ACC112 (cell line): ENCODE results near the gene ST6GAL1.

Experiments
- H2AFZ ChIP-seq: fragments of 200-600 bp; sonication (generic); one replicate; pipeline ENCODE4 v1.6.0; 2017; ENCODE audit warnings: antibody characterized with exemption, low read length; ENCODE audit not compliant: unreplicated experiment
- H3K27ac ChIP-seq: fragments of 200-600 bp; sonication (generic); 2 replicates; pipeline ENCODE4 v1.5.1; 2014; ENCODE audit warnings: low read depth, mild to moderate bottlenecking, antibody characterized with exemption, low read length, moderate library complexity
- H3K27me3 ChIP-seq: fragments of 200-600 bp; sonication (generic); 2 replicates; pipeline ENCODE4 v1.6.1; 2014; ENCODE audit warnings: mild to moderate bottlenecking, antibody characterized with exemption, low read length, moderate library complexity, mixed read lengths; ENCODE audit not compliant: insufficient read depth
- H3K36me3 ChIP-seq: fragments of 200-600 bp; sonication (generic); 2 replicates; pipeline ENCODE4 v1.6.1; 2016; ENCODE audit warnings: mild to moderate bottlenecking, antibody characterized with exemption, low read length, moderate library complexity, mixed read lengths; ENCODE audit not compliant: insufficient read depth
- H3K4me1 ChIP-seq: fragments of 200-600 bp; sonication (generic); one replicate; pipeline ENCODE4 v1.6.1; 2016; ENCODE audit warnings: low read length, mixed read lengths; ENCODE audit not compliant: insufficient read depth, unreplicated experiment, control insufficient read depth
- H3K4me3 ChIP-seq: fragments of 200-600 bp; sonication (generic); 2 replicates; pipeline ENCODE4 v1.5.1; 2014; ENCODE audit warnings: mild to moderate bottlenecking, low read depth, low read length
- H3K79me2 ChIP-seq: fragments of 200-600 bp; sonication (generic); one replicate; pipeline ENCODE4 v1.6.0; 2016; ENCODE audit warnings: low read length; ENCODE audit not compliant: control insufficient read depth, unreplicated experiment, insufficient read depth

Gene ST6GAL1

GRCh38 chr3:187039723-187040414 lies 109.5 kb downstream of the ST6GAL1 start:
- Histone ChIP-seq H3K36me3 (no peaks in the 10 kb centered on the region), H3K79me2 (no peaks in the 10 kb centered on the region), H3K27me3 (no peaks in the 10 kb centered on the region), H3K4me3 (no peak overlapping the region), H3K4me1 (no peaks in the 10 kb centered on the region), H3K27ac (no peak overlapping the region), H2AFZ (no peak overlapping the region)

- Histone ChIP-seq H3K4me1 (no peaks in the 10 kb centered on the region), H3K27ac (no peak overlapping the region), H3K36me3 (no peaks in the 10 kb centered on the region), H2AFZ (no peak overlapping the region), H3K4me3 (no peak overlapping the region), H3K27me3 (no peaks in the 10 kb centered on the region), H3K79me2 (no peaks in the 10 kb centered on the region)
Measured at GRCh38 chr3:187040516-187041361, 110.4 kb downstream of the ST6GAL1 start.

GRCh38 chr3:187041362-187042307 lies 111.3 kb downstream of the ST6GAL1 start:
- H3K36me3 ChIP-seq, result no peaks in the 10 kb centered on the region
- no peaks in the 10 kb centered on the region for H3K27me3 ChIP-seq
- H3K27ac ChIP-seq, result no peak overlapping the region
- peak overlapping the region; percentile 11 for H2AFZ ChIP-seq
- H3K79me2 ChIP-seq, result no peaks in the 10 kb centered on the region
- no peak overlapping the region for H3K4me3 ChIP-seq
- no peaks in the 10 kb centered on the region for H3K4me1 ChIP-seq

- Histone ChIP-seq H3K79me2 (no peaks in the 10 kb centered on the region), H3K27me3 (no peaks in the 10 kb centered on the region), H3K4me3 (no peak overlapping the region), H3K4me1 (no peaks in the 10 kb centered on the region), H3K27ac (no peak overlapping the region), H3K36me3 (no peaks in the 10 kb centered on the region), H2AFZ (no peak overlapping the region)
Measured at GRCh38 chr3:187042346-187042745, 112.0 kb downstream of the ST6GAL1 start.

GRCh38 chr3:187042874-187043458 lies 112.6 kb downstream of the ST6GAL1 start:
- Histone ChIP-seq H3K4me1 (no peaks in the 10 kb centered on the region), H3K4me3 (no peak overlapping the region), H3K79me2 (no peaks in the 10 kb centered on the region), H3K36me3 (no peaks in the 10 kb centered on the region), H2AFZ (no peak overlapping the region), H3K27ac (no peak overlapping the region), H3K27me3 (no peaks in the 10 kb centered on the region)

GRCh38 chr3:187044206-187044605 lies 113.9 kb downstream of the ST6GAL1 start:
- Histone ChIP-seq H2AFZ (no peak overlapping the region), H3K4me3 (no peak overlapping the region), H3K36me3 (no peaks in the 10 kb centered on the region), H3K4me1 (no peaks in the 10 kb centered on the region), H3K27me3 (no peaks in the 10 kb centered on the region), H3K79me2 (no peaks in the 10 kb centered on the region), H3K27ac (no peak overlapping the region)

GRCh38 chr3:187044867-187045552 lies 114.7 kb downstream of the ST6GAL1 start:
- no peaks in the 10 kb centered on the region for H3K79me2 ChIP-seq
- H3K4me3 ChIP-seq, result no peak overlapping the region
- H3K4me1 ChIP-seq, result no peaks in the 10 kb centered on the region
- H3K27me3 ChIP-seq, result no peaks in the 10 kb centered on the region
- H2AFZ ChIP-seq, result no peak overlapping the region
- no peaks in the 10 kb centered on the region for H3K36me3 ChIP-seq
- H3K27ac ChIP-seq, result no peak overlapping the region

GRCh38 chr3:187046033-187046432 lies 115.7 kb downstream of the ST6GAL1 start:
- Histone ChIP-seq H3K27ac (no peak overlapping the region), H3K4me1 (no peaks in the 10 kb centered on the region), H3K36me3 (no peaks in the 10 kb centered on the region), H3K79me2 (no peaks in the 10 kb centered on the region), H3K4me3 (no peak overlapping the region), H3K27me3 (no peaks in the 10 kb centered on the region), H2AFZ (no peak overlapping the region)

GRCh38 chr3:187049462-187050101 lies 119.3 kb downstream of the ST6GAL1 start:
- Histone ChIP-seq H3K36me3 (no peaks in the 10 kb centered on the region), H3K4me3 (no peak overlapping the region), H2AFZ (no peak overlapping the region), H3K27ac (no peak overlapping the region), H3K27me3 (no peaks in the 10 kb centered on the region), H3K79me2 (no peaks in the 10 kb centered on the region), H3K4me1 (no peaks in the 10 kb centered on the region)
